ENCODE results near the gene MRPS22.
"Not testable (repeated sequence)": the region's sequence is repeated elsewhere in the genome, so short reads cannot be mapped to it uniquely, and the experiment has no call there.

Gene MRPS22

GRCh38 chr3:139340784-139341183 is 3.0 kb upstream of the MRPS22 start:
- no peak for FAIRE-seq

- FAIRE-seq, result no peak
These were observed 1.8 kb upstream of the MRPS22 start for GRCh38 chr3:139342054-139342453.

- FAIRE-seq, result no peak
These were observed 3.0 kb downstream of the MRPS22 start for GRCh38 chr3:139346771-139347170.

DNA sequence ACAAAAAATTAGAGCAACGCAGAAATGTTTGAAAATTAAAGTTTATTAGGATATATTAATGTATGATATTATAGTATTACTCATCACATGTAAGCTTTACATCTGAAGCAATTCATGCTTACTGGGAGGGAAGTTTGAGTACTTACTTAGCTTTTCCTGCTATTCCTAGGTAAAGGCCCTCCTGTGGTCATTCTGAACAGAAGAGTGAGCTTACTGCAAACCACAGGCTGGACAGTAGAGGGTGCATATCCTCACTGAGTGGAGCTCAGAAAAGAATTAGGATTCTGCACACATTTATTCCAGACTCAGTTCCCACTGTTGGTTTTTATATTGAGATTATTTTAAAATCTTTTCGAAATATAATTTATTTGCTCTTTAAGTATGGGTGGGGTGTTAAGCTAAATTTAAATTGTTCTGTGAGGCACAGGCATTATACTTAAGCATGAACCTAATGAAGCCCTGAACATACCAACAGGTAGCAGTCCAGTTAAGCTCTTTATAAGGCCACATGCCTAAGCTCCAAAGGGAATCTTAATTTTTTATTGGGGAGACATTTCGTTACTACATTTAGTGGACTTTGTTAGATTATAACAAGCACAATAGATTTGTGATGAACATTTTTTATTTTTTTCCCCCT is 10.2 kb downstream of the MRPS22 start:
- FAIRE-seq, result peak; percentile 51

GRCh38 chr3:139354661-139355060 is 10.8 kb downstream of the MRPS22 start:
- FAIRE-seq, result no peak

GRCh38 chr3:139355476-139355875 is 11.7 kb downstream of the MRPS22 start:
- FAIRE-seq, result no peak

- no peak for FAIRE-seq
These were observed 12.1 kb downstream of the MRPS22 start for GRCh38 chr3:139355891-139356290.

DNA sequence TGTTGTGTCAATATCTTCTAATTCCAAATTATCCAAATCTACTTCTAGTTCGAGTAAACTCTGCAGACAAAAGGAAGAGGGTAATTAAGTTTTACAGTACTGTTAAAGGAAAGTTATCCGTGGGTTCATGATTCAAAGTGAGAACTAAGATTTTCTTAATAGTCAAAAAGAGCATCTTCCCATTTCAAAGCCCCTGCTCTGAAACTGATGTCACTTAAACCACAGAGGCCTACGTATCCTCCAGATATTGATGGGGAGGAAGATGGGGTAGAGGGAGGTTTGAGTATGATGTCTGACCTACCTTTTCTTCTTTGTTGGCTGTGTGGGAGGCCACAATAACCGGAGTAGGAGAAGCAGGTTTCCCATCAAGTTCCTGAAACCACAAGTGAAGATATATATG is 14.1 kb downstream of the MRPS22 start:
- no peak for FAIRE-seq

DNA sequence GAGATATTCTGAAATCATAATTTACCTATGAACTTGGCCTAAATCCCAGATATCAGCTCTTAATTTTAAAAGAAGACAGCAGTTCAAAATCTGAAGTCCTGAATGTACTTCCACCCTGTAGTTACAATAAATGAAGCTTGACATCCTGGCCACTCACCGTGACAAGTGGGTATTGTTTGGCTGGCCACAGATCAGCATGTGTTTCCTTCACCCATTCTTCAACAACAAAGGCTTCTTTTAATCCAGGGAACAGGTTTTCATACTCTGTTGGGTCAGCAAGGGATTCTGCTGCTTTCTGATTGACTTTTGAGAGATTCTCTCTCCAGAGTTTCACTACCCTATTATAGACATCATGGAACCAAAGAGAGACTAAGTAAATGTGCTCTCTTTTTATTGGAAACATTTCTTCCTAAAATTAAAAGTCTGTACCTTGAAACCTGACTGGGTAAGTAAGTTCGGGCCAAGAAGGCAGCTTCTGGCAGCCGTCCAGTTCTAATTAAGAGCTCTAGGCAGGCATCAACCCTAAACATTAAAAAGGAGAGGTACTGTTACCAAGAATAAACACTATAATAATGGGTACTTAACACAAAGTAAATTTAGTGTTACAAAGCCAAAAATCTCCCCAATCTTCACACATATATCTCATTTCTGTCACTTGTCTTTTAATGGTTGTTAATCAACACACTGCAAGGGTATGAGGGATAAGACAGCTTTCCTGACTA is 15.2 kb downstream of the MRPS22 start:
- FAIRE-seq, result no peak

GRCh38 chr3:139361276-139361675 is 17.5 kb downstream of the MRPS22 start:
- no peak for FAIRE-seq

DNA sequence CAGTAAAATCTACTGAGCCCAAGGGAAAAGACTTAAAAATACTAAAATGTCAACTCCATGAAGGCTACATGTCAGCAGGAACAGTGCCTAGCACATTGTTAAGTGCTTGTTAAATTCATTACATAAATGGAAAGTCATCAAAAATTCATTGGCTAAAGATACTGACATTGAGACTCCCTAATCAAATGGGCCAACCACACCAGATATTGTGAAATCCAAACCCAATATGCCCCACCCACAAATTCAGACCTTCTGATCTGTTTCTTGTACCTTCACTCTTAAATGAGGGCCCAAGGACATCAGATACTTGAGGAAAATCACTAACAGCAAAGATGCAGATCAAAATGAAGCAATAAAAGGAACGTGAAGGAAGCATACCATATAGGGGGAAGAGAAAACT is 20.7 kb downstream of the MRPS22 start:
- FAIRE-seq, result no peak

DNA sequence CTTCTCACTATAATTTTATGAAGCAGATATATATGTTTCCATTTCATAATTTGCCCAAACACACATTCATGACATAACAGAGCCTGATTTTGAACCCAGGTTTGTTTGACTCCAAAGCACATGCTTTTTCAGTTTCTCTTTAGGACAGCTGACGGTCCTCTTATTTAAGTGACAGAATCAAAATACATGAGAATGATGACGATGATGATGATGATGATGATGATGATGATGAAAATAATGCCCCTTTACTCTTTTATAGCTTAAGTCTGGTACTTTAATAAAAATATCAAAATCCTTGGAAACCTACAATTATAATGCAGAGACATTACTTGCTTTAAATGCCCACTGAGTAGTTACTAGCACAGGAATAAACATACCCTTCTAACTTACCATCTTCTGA is 30.3 kb downstream of the MRPS22 start:
- FAIRE-seq, result no peak

GRCh38 chr3:139377378-139377777 is 33.6 kb downstream of the MRPS22 start:
- FAIRE-seq, result no peak

DNA sequence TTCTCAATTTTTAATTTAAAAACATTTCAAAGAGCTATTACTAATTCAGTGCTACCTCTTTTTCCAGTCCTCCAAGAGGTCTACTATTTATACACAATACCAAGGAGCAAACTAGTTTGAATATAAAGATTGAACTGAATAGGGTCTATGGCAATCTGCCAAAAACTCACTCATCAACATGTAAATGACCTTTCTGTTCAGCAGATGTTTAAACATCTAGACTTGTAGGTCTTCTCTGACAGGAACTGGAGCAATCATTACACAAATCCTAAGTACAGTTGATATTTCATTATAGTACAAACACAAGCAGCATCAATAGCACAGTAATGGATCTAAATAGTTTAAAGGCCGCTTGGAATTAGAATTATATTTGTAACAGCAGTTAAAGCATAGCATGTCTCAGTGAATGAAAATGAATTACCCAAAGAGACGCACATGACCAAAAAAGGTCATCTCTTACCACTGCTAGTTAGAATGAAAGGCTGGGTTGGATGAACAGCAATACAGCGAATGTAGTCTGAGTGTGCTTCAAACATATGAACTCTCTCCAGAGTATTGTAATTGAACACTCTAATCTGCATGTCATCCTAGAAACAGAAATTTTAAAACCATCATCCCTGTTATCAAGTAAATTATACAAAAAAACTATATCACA is 34.9 kb downstream of the MRPS22 start:
- FAIRE-seq, result peak; percentile 71

DNA sequence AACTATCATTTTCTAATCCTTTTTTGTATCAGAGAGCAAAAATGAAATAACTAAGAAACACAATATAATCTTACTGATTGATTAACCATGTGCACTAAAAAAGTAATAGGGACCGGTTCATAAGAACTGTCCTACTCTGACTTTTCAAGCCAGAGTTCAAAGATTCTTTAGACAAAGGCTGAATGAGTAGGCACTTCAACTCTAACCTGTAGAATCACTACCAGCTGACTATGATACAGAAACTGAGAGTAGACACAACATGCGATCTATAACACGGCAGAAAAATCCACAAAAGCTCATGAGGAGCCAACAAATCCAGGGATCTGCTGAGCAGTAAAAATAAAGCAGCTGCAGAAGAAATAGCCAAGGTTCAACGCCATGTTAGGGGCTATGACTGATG is 36.8 kb downstream of the MRPS22 start:
- FAIRE-seq, result no peak

DNA sequence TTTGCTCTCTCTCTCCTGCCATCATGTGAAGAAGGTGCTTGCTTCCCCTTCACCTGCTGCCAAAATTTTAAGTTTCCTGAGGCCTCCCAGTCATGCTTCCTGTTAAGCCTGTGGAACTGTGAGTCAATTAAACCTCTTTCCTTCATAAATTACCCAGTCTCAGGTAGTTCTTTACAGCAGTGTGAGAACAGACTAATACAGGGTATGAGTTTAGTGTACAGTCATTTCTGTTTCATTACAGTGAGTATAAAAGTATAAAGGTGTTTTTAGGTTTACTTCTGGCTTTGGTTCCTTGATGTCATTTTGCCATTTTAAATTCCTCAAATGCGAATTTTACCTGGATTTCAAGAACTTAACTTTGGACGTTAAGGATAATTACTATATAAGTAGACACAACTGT is 38.5 kb downstream of the MRPS22 start:
- not testable (repeated sequence) for FAIRE-seq

GRCh38 chr3:139388077-139388476 is 44.3 kb downstream of the MRPS22 start:
- no peak for FAIRE-seq

- no peak for FAIRE-seq
These were observed 45.2 kb downstream of the MRPS22 start for GRCh38 chr3:139388821-139389551.

DNA sequence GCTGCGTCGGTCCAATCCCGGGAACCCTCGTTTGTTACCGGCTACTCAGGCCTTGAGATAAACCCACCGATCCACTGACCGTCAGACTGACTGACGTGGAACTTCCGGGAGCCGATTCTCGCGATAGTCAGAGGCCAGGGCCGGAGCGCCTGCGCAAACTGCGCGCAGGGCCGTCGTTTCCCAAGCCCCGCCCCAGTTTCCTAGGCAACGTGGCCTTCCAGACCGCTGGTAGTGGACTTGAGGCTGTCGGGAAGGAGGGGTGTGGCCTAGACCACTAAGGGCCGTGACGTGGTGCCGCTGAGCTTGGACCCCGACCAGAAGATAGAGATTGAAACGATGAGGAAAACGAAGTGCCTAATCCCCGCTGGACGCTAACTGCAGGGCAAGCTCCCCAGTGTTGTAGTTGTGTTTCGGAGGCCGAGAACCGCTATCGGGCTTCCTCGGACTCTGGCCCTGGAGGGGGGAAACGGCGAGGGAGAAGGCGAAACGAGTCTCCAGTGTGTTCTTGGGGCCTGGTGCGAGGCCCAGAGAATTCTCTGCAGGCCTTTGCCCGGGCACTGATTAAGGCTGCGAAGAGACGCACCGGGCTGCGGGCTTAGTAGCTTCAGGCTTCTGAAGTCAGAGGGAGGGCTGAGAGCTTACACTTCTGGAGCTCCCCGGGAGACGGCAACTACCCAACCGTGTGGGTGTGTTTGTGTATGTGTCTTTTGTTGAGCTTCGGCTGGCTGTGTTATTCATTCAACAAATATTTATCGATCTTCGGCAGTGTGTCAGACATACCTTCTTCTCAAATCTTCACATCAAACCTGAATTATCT is 45.9 kb downstream of the MRPS22 start, which contains the start of gene COPB2:
TSS of gene COPB2 (minus strand) at position 96 of the 817 bp plus-strand sequence. CDS start 97 bp downstream, outside the sequence.
- FAIRE-seq, result peak; percentile 51

GRCh38 chr3:139394116-139394515 is 50.3 kb downstream of the MRPS22 start:
- no peak for FAIRE-seq

- FAIRE-seq, result no peak
These were observed 52.9 kb downstream of the MRPS22 start for GRCh38 chr3:139396707-139397106.

GRCh38 chr3:139401155-139401554 is 57.3 kb downstream of the MRPS22 start:
- FAIRE-seq, result not testable (repeated sequence)
